H9 (cell line): ENCODE results near the gene PDZRN4. TPM values are rescaled to one million over a fixed set of nuclear protein-coding genes. Genes with fewer than 3 reads are reported as not detected.

Experiments used
- DNase-seq: peaks from one replicate; pipeline ENCODE4 v3.0.0-alpha.2; 2017
- H2AFZ ChIP-seq: one replicate; pipeline ENCODE4 v1.6.1; 2013; ENCODE audit warnings: mild to moderate bottlenecking, low read length, control low read depth, moderate library complexity
- H2AK5ac ChIP-seq: 2 replicates; pipeline ENCODE4 v1.6.1; 2013; ENCODE audit warnings: low read length, control low read depth, mixed read lengths; ENCODE audit not compliant: insufficient read length
- H2BK120ac ChIP-seq: one replicate; pipeline ENCODE4 v1.6.1; 2013; ENCODE audit warnings: low read depth, mild to moderate bottlenecking, low read length, control low read depth, inconsistent platforms; ENCODE audit not compliant: poor library complexity, severe bottlenecking
- H2BK12ac ChIP-seq: 2 replicates; pipeline ENCODE4 v1.6.1; 2013; ENCODE audit warnings: low read length, control low read depth, mixed read lengths, low read depth; ENCODE audit not compliant: insufficient read length
- H2BK15ac ChIP-seq: 2 replicates; pipeline ENCODE4 v1.6.1; 2013; ENCODE audit warnings: low read depth, low read length, control low read depth
- H2BK20ac ChIP-seq: one replicate; pipeline ENCODE4 v1.6.1; 2013; ENCODE audit warnings: low read depth, mild to moderate bottlenecking, low read length, control low read depth, inconsistent platforms; ENCODE audit not compliant: poor library complexity, severe bottlenecking
- H2BK5ac ChIP-seq: 2 replicates; pipeline ENCODE4 v1.6.1; 2013; ENCODE audit warnings: low read length, control low read depth, mixed read lengths; ENCODE audit not compliant: insufficient read length
- H3K14ac ChIP-seq: 2 replicates; pipeline ENCODE4 v1.6.1; 2013; ENCODE audit warnings: low read length, control low read depth; ENCODE audit not compliant: insufficient read depth
- H3K18ac ChIP-seq: 2 replicates; pipeline ENCODE4 v1.6.1; 2013; ENCODE audit warnings: low read depth, mild to moderate bottlenecking, mixed read lengths, low read length, control low read depth; ENCODE audit not compliant: insufficient read length
- H3K23ac ChIP-seq: 2 replicates; pipeline ENCODE4 v1.6.1; 2013; ENCODE audit warnings: low read length, control low read depth, mixed read lengths, low read depth; ENCODE audit not compliant: insufficient read length
- H3K23me2 ChIP-seq: 2 replicates; pipeline ENCODE4 v1.6.1; 2013; ENCODE audit warnings: low read depth, mild to moderate bottlenecking, mixed read lengths, low read length, control low read depth; ENCODE audit not compliant: insufficient read length, poor library complexity, severe bottlenecking
- H3K27ac ChIP-seq: 2 replicates; pipeline ENCODE4 v1.5.1; 2013; ENCODE audit warnings: low read length, control low read depth, mixed read lengths, low read depth; ENCODE audit not compliant: insufficient read length
- H3K27me3 ChIP-seq: 2 replicates; pipeline ENCODE4 v1.6.1; 2013; ENCODE audit warnings: low read length, control low read depth, inconsistent platforms; ENCODE audit not compliant: insufficient read depth
- H3K4ac ChIP-seq: 2 replicates; pipeline ENCODE4 v1.6.1; 2013; ENCODE audit warnings: low read depth, mild to moderate bottlenecking, control low read depth, inconsistent platforms, low read length, moderate library complexity
- H3K4me1 ChIP-seq: 2 replicates; pipeline ENCODE4 v1.6.1; 2013; ENCODE audit warnings: low read length, control low read depth, inconsistent platforms; ENCODE audit not compliant: insufficient read depth
- H3K4me2 ChIP-seq: 2 replicates; pipeline ENCODE4 v1.6.1; 2013; ENCODE audit warnings: low read length, control low read depth, mixed read lengths; ENCODE audit not compliant: insufficient read length, insufficient read depth
- H3K56ac ChIP-seq: 2 replicates; pipeline ENCODE4 v1.6.1; 2013; ENCODE audit warnings: low read depth, mild to moderate bottlenecking, mixed read lengths, low read length, control low read depth; ENCODE audit not compliant: insufficient read length
- H3K79me1 ChIP-seq: 2 replicates; pipeline ENCODE4 v1.6.1; 2013; ENCODE audit warnings: low read depth, mild to moderate bottlenecking, moderate library complexity, low read length, control low read depth, inconsistent platforms; ENCODE audit not compliant: insufficient read depth, poor library complexity, severe bottlenecking
- H3K79me2 ChIP-seq: 2 replicates; pipeline ENCODE4 v1.6.1; 2013; ENCODE audit warnings: low read length, control low read depth, inconsistent platforms; ENCODE audit not compliant: insufficient read depth
- H3K9ac ChIP-seq: 2 replicates; pipeline ENCODE4 v1.6.1; 2013; ENCODE audit warnings: low read length, control low read depth, mixed read lengths; ENCODE audit not compliant: insufficient read length; ENCODE audit errors: extremely low read depth
- H3K9me3 ChIP-seq: one replicate; pipeline ENCODE4 v1.6.1; 2013; ENCODE audit warnings: low read depth, low read length, inconsistent platforms; ENCODE audit not compliant: control insufficient read depth
- H3T11ph ChIP-seq: one replicate; pipeline ENCODE4 v1.6.1; 2013; ENCODE audit warnings: mild to moderate bottlenecking, low read length, control low read depth, inconsistent platforms
- H4K20me1 ChIP-seq: one replicate; pipeline ENCODE4 v1.6.1; 2013; ENCODE audit not compliant: control insufficient read depth, insufficient read length, insufficient read depth
- H4K5ac ChIP-seq: 2 replicates; pipeline ENCODE4 v1.6.1; 2013; ENCODE audit warnings: low read depth, mild to moderate bottlenecking, mixed read lengths, low read length, control low read depth; ENCODE audit not compliant: insufficient read length
- H4K8ac ChIP-seq: replicated peaks from 2 replicates; pipeline ENCODE4 v1.6.1; 2013; ENCODE audit warnings: low read length, control low read depth, mixed read lengths, low read depth; ENCODE audit not compliant: insufficient read length
- H4K91ac ChIP-seq: 2 replicates; pipeline ENCODE4 v1.6.1; 2013; ENCODE audit warnings: low read depth, mild to moderate bottlenecking, moderate library complexity, mixed read lengths, low read length, control low read depth; ENCODE audit not compliant: insufficient read length
- H3K27ac Mint-ChIP-seq, 3 experiments: 2 replicates in 2 of 3; 3 replicates in 1 of 3; pipeline ENCODE4 v1.8.0; 2020 to 2021; ENCODE audit warnings: mixed read lengths in 3 of 3, mild to moderate bottlenecking in 1 of 3, moderate library complexity in 1 of 3
- H3K27me3 Mint-ChIP-seq: 2 replicates; pipeline ENCODE4 v1.8.0; 2021; ENCODE audit warnings: low read depth, mild to moderate bottlenecking, moderate library complexity, mixed read lengths
- H3K36me3 Mint-ChIP-seq, 3 experiments: 2 replicates in 2 of 3; 3 replicates in 1 of 3; pipeline ENCODE4 v1.8.0; 2020 to 2021; ENCODE audit warnings: low read depth in 3 of 3, mixed read lengths in 3 of 3; ENCODE audit not compliant: insufficient read depth in 1 of 3
- H3K4me1 Mint-ChIP-seq, 2 experiments: 2 replicates each; pipeline ENCODE4 v1.8.0; 2020; ENCODE audit warnings: mixed read lengths in 2 of 2
- H3K4me3 Mint-ChIP-seq, 2 experiments: 2 replicates in 1 of 2; 3 replicates in 1 of 2; pipeline ENCODE4 v1.8.0; 2020 to 2021; ENCODE audit warnings: mild to moderate bottlenecking in 2 of 2, mixed read lengths in 2 of 2, moderate library complexity in 1 of 2
- H3K9me3 Mint-ChIP-seq, 2 experiments: 2 replicates in 1 of 2; 3 replicates in 1 of 2; pipeline ENCODE4 v1.8.0; 2020; ENCODE audit warnings: mild to moderate bottlenecking in 2 of 2, mixed read lengths in 2 of 2, moderate library complexity in 1 of 2
- CTCF ChIP-seq: fragments of 200-600 bp; sonication (generic); conservative IDR thresholded peaks from 3 replicates; pipeline ENCODE4 v1.8.0; 2021; ENCODE audit warnings: antibody characterized with exemption, mild to moderate bottlenecking
- WGBS: extraction: QIAGEN DNeasy Blood & Tissue Kit; methylation state at CpG from one replicate; pipeline ENCODE4 v1.1.7; 2013; ENCODE audit warnings: missing lambda C conversion rate, low lambda C conversion rate, mixed read lengths; ENCODE audit not compliant: insufficient read length; ENCODE audit errors: extremely low coverage; 5-methylcytosine and 5-hydroxymethylcytosine counted together
- total RNA-seq: library from RNA; stranded (reverse); gene quantifications from 2 replicates; pipeline ENCODE4 v1.2.1, GENCODE V29; 2021

PDZRN4 gene
- total RNA-seq, 1 experiment from 2014 or later = not detected

GRCh38 chr12:41566703-41567102, 378.6 kb downstream of the PDZRN4 start:
- Histone ChIP-seq H3K79me1 (no peaks in the 10 kb centered on the region), H4K5ac (no peak overlapping the region), H3K4ac (no peak overlapping the region), H2BK15ac (no peak overlapping the region), H2BK5ac (no peak overlapping the region), H3K4me2 (no peak overlapping the region), H2BK12ac (no peak overlapping the region), H3K9ac (no peak overlapping the region), H4K91ac (no peak overlapping the region), H3K9me3 (no peaks in the 10 kb centered on the region), H3K14ac (no peak overlapping the region), H2AK5ac (no peak overlapping the region), H4K8ac (no peak overlapping the region), H3K4me1 (no peaks in the 10 kb centered on the region), H2BK120ac (no peak overlapping the region), H3T11ph (no peak overlapping the region), H3K27me3 (no peaks in the 10 kb centered on the region), H4K20me1 (no peaks in the 10 kb centered on the region), H3K79me2 (no peaks in the 10 kb centered on the region), H3K23ac (no peak overlapping the region), H3K18ac (no peak overlapping the region), H2AFZ (no peak overlapping the region), H3K56ac (no peak overlapping the region), H3K23me2 (no peaks in the 10 kb centered on the region), H3K27ac (no peak overlapping the region), H2BK20ac (no peak overlapping the region)
- Mint-ChIP-seq H3K9me3 (no peaks in the 10 kb centered on the region; a peak in 1 of 5 replicates), H3K4me1 (no peaks in the 10 kb centered on the region), H3K27me3 (no peaks in the 10 kb centered on the region), H3K36me3 (no peaks in the 10 kb centered on the region; a peak in 1 of 7 replicates), H3K27ac (no peak overlapping the region), H3K4me3 (no peak overlapping the region)
- TF ChIP-seq CTCF = no peak
- no peak for DNase-seq
- WGBS = no CpG with 5 or more reads among the region's 2 CpGs
